OCI-LY7 (cell line): ENCODE results near the gene GTPBP6.
"Not testable (repeated sequence)": the region's sequence is repeated elsewhere in the genome, so short reads cannot be mapped to it uniquely, and the experiment has no call there.

Source experiments
- EZH2phosphoT487 ChIP-seq: fragments of 200-600 bp; sonication (generic); IDR thresholded peaks from 2 replicates; pipeline ENCODE4 v1.6.1; 2018; ENCODE audit warnings: low read depth, borderline replicate concordance, mild to moderate bottlenecking, mixed run types, antibody characterized with exemption, low read length, moderate library complexity, mixed read lengths
- TF ChIP-seq, protein P1 (sequence below): fragments of 200-600 bp; sonication (generic); conservative IDR thresholded peaks from 2 replicates; pipeline ENCODE4 v1.5.1; 2014; ENCODE audit warnings: mild to moderate bottlenecking, antibody characterized with exemption, low read length, moderate library complexity, mixed read lengths

DNA sequence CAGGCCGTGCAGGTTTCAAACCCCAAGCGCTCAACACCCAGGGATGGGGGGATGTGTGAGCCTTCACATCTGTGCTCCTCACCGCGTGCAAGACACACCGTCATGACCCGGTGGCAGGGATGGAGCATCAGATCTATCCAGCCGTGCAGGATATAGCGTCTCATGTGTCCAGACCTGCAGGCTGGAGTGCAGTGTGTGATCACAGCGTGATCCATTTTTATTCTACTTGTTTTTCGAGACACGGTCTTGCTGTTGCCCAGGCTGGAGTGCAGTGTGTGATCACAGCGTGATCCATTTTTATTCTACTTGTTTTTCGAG is 32.7 kb upstream of the GTPBP6 start:
- TF ChIP-seq, protein P1, sequence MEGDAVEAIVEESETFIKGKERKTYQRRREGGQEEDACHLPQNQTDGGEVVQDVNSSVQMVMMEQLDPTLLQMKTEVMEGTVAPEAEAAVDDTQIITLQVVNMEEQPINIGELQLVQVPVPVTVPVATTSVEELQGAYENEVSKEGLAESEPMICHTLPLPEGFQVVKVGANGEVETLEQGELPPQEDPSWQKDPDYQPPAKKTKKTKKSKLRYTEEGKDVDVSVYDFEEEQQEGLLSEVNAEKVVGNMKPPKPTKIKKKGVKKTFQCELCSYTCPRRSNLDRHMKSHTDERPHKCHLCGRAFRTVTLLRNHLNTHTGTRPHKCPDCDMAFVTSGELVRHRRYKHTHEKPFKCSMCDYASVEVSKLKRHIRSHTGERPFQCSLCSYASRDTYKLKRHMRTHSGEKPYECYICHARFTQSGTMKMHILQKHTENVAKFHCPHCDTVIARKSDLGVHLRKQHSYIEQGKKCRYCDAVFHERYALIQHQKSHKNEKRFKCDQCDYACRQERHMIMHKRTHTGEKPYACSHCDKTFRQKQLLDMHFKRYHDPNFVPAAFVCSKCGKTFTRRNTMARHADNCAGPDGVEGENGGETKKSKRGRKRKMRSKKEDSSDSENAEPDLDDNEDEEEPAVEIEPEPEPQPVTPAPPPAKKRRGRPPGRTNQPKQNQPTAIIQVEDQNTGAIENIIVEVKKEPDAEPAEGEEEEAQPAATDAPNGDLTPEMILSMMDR, result not testable (repeated sequence)
- not testable (repeated sequence) for TF ChIP-seq EZH2phosphoT487
